Stomach (tissue), 9 donors: ENCODE results near the gene MSH5. TPM values are rescaled to one million over a fixed set of nuclear protein-coding genes. Genes with fewer than 3 reads are reported as not detected.

Experiments
- DNase-seq, 2 donors: peaks; one replicate each; pipeline versions ENCODE4 v3.0.0 to v3.0.0-alpha.2; 2013 to 2019
- H3K27ac ChIP-seq, 5 donors: fragments of 200-600 bp in 4 of 5; sonication (generic) in 4 of 5; one replicate each; pipeline ENCODE4 v1.5.1; 2013 to 2019; ENCODE audit warnings: mild to moderate bottlenecking in 1 of 5, moderate library complexity in 1 of 5
- H3K27me3 ChIP-seq, 3 donors: fragments of 200-600 bp; sonication (generic); one replicate each; pipeline ENCODE4 v1.5.1; 2017 to 2019; ENCODE audit warnings: mixed run types in 1 of 3
- H3K36me3 ChIP-seq, 4 donors: fragments of 200-600 bp; sonication (generic); 1 replicate in 3 of 4; 2 replicates in 1 of 4; pipeline ENCODE4 v1.5.1; 2016 to 2019
- H3K4me1 ChIP-seq, 4 donors: fragments of 200-600 bp; sonication (generic); one replicate each; pipeline ENCODE4 v1.5.1; 2016 to 2019
- H3K4me3 ChIP-seq, 4 donors: fragments of 200-600 bp; sonication (generic) in 3 of 4; one replicate each; pipeline ENCODE4 v1.5.1; 2016 to 2019; ENCODE audit warnings: mild to moderate bottlenecking in 1 of 4
- H3K9me3 ChIP-seq, 4 donors: fragments of 200-600 bp; sonication (generic); one replicate each; pipeline ENCODE4 v1.5.1; 2016 to 2019
- CTCF ChIP-seq, 7 experiments: fragments of 450-650 bp in 4 of 7; fragments of 200-600 bp in 3 of 7; sonication (generic) in 3 of 7; IDR thresholded peaks; one replicate each; pipeline ENCODE4 v1.5.1; 2016 to 2019; ENCODE audit warnings: antibody characterized with exemption in 7 of 7, control low read depth in 2 of 7, mild to moderate bottlenecking in 1 of 7
- EP300 ChIP-seq: sonication (generic); formaldehyde crosslinking; IDR thresholded peaks from one replicate; pipeline ENCODE4 v1.6.1; 2017; ENCODE audit warnings: antibody characterized with exemption
- POLR2A ChIP-seq, 4 donors: fragments of 450-650 bp; IDR thresholded peaks; one replicate each; pipeline ENCODE4 v1.6.1; 2016; ENCODE audit warnings: antibody characterized with exemption in 4 of 4, control low read depth in 2 of 4, mild to moderate bottlenecking in 1 of 4, moderate library complexity in 1 of 4
- POLR2AphosphoS5 ChIP-seq, 3 donors: sonication (generic); formaldehyde crosslinking; IDR thresholded peaks; one replicate each; pipeline ENCODE4 v1.6.1; 2016; ENCODE audit warnings: antibody characterized with exemption in 3 of 3
- WGBS, 5 donors: extraction: QIAGEN DNeasy Blood & Tissue Kit in 3 of 5; methylation state at CpG; one replicate each; pipeline versions ENCODE4 v1.1.5 to v1.1.7; 2013 to 2018; 5-methylcytosine and 5-hydroxymethylcytosine counted together
- intact Hi-C: fragments of 100-400 bp; cut with DNase I; formaldehyde crosslinking; loops from one replicate; pipeline ENCODE4 v1.15.1; 2023; ENCODE audit warnings: low total_unique reads
- polyA plus RNA-seq, 3 donors: library from polyadenylated mRNA; stranded (reverse); fragments of 200-250 nt; gene quantifications; one replicate each; pipeline ENCODE4 v1.2.3, GENCODE V29; 2013
- small RNA-seq, 4 donors: library from RNA; depleted of rRNA; stranded (forward); fragments of <200 nt; gene quantifications; one replicate each; pipeline ENCODE3, GENCODE V24; 2016
- total RNA-seq, 5 donors: library from RNA; depleted of rRNA; stranded (reverse); fragments of >200 nt; gene quantifications; one replicate each; pipeline versions ENCODE4 v1.1.0 to v1.2.3, GENCODE V29; 2014 to 2016
- donor health status: healthy with polysubstance abuse.
- donor health status: Bipolar disorder and iron deficiency.
- donor health status: healthy.

The MSH5 gene
- total and polyA plus RNA-seq, 8 donors = 2.9 to 66.4 (median 10.9) TPM

GRCh38 chr6:31811645-31812044 lies 71.8 kb downstream of the MSH5 start:
- Histone ChIP-seq H3K27ac (no peak overlapping the region), H3K9me3 (no peaks in the 10 kb centered on the region), H3K4me3 (no peak overlapping the region), H3K27me3 (no peaks in the 10 kb centered on the region), H3K36me3 (no peaks in the 10 kb centered on the region), H3K4me1 (peaks cover 0 to 28% (median 15%) of the 10 kb centered on the region in 4 donors)
- TF ChIP-seq CTCF (IDR thresholded peaks at IDR 0.05) = no peak
- TF ChIP-seq POLR2A (IDR thresholded peaks at IDR 0.05) = no peak
- no peak for TF ChIP-seq POLR2AphosphoS5 (IDR thresholded peaks at IDR 0.05)
- no peak for TF ChIP-seq EP300
- intact Hi-C loops = no loop called here
- no peak for DNase-seq
- 93 to 98% (median 94%) methylated on average over 12 of the region's 12 CpGs for WGBS, 5 donors

Small RNA genes within 50 kb of the gene (small RNA-seq; reads per million reads assigned to genes)
- gene LY6G6D (0 reads per million in 4 donors), gene MIR4646 (0 reads per million in 4 donors), gene MSH5-SAPCD1 (0 reads per million in 4 donors), gene RF00019 (0 reads per million in 4 donors), gene RNU6-850P (0 to 0.07 (median 0) reads per million in 4 donors), gene SAPCD1 (0 reads per million in 4 donors)

Other genes with a start within 250 kb of the MSH5 start
Only the 30 nearest of the 43 such genes appear.
- 1 to 10 TPM in 1 of 5 donors, not detected in 4; 4.8 TPM for gene LTB, start 157.6 kb upstream of the MSH5 start, total RNA-seq
- 10 to 100 TPM in 1 of 3 donors, 1 to 10 TPM in 2; 4.2 to 13.4 (median 9.0) TPM for gene LTB, start 157.6 kb upstream of the MSH5 start, polyA plus RNA-seq
- 1 to 10 TPM in 2 of 5 donors, not detected in 3; 2.9 to 6.7 TPM for gene LST1, start 153.7 kb upstream of the MSH5 start, total RNA-seq
- gene LST1, start 153.7 kb upstream of the MSH5 start, polyA plus RNA-seq = 10 to 100 TPM in 2 of 3 donors, 1 to 10 TPM in 1; 8.8 to 35.4 (median 26.7) TPM
- gene NCR3, start 147.0 kb upstream of the MSH5 start, total RNA-seq = not detected
- gene NCR3, start 147.0 kb upstream of the MSH5 start, polyA plus RNA-seq = under 1 TPM in 1 of 3 donors, not detected in 2; 0.25 TPM
- 10 to 100 TPM in 2 of 5 donors, 1 to 10 TPM in 2, not detected in 1; 3.2 to 38.3 (median 15.6) TPM for gene AIF1, start 124.8 kb upstream of the MSH5 start, total RNA-seq
- 10 to 100 TPM; 28.2 to 74.2 (median 68.7) TPM for gene AIF1, start 124.8 kb upstream of the MSH5 start, polyA plus RNA-seq
- gene PRRC2A, start 119.3 kb upstream of the MSH5 start, total RNA-seq = 100 to 1,000 TPM in 3 of 5 donors, 10 to 100 TPM in 2; 49.4 to 125 (median 107) TPM
- gene PRRC2A, start 119.3 kb upstream of the MSH5 start, polyA plus RNA-seq = 100 to 1,000 TPM in 1 of 3 donors, 10 to 100 TPM in 2; 56.4 to 109 (median 80.8) TPM
- gene BAG6, start 87.3 kb upstream of the MSH5 start, total RNA-seq = 100 to 1,000 TPM; 111 to 169 (median 141) TPM
- gene BAG6, start 87.3 kb upstream of the MSH5 start, polyA plus RNA-seq = 100 to 1,000 TPM; 157 to 287 (median 180) TPM
- gene APOM, start 84.1 kb upstream of the MSH5 start, total RNA-seq = 1 to 10 TPM in 2 of 5 donors, not detected in 3; 1.3 to 1.9 TPM
- 10 to 100 TPM in 1 of 3 donors, 1 to 10 TPM in 2; 6.4 to 14.2 (median 6.5) TPM for gene APOM, start 84.1 kb upstream of the MSH5 start, polyA plus RNA-seq
- gene C6orf47, start 79.2 kb upstream of the MSH5 start, total RNA-seq = 10 to 100 TPM; 12.8 to 44.9 (median 32.0) TPM
- 10 to 100 TPM; 10.5 to 16.0 (median 13.0) TPM for gene C6orf47, start 79.2 kb upstream of the MSH5 start, polyA plus RNA-seq
- 10 to 100 TPM in 4 of 5 donors, 1 to 10 TPM in 1; 5.8 to 36.8 (median 10.6) TPM for gene GPANK1, start 75.0 kb upstream of the MSH5 start, total RNA-seq
- 10 to 100 TPM; 13.0 to 17.9 (median 13.4) TPM for gene GPANK1, start 75.0 kb upstream of the MSH5 start, polyA plus RNA-seq
- gene CSNK2B, start 73.9 kb upstream of the MSH5 start, total RNA-seq = 100 to 1,000 TPM in 3 of 5 donors, 10 to 100 TPM in 2; 11.3 to 375 (median 142) TPM
- gene CSNK2B, start 73.9 kb upstream of the MSH5 start, polyA plus RNA-seq = 100 to 1,000 TPM; 152 to 233 (median 181) TPM
- gene LY6G5B, start 70.0 kb upstream of the MSH5 start, total RNA-seq = 10 to 100 TPM in 2 of 5 donors, 1 to 10 TPM in 2, not detected in 1; 2.7 to 17.1 (median 10.3) TPM
- gene LY6G5B, start 70.0 kb upstream of the MSH5 start, polyA plus RNA-seq = 1 to 10 TPM in 2 of 3 donors, under 1 TPM in 1; 0.44 to 4.7 (median 2.1) TPM
- not detected for gene LY6G5C, start 58.9 kb upstream of the MSH5 start, total RNA-seq
- 1 to 10 TPM; 1.8 to 4.9 (median 2.7) TPM for gene LY6G5C, start 58.9 kb upstream of the MSH5 start, polyA plus RNA-seq
- 100 to 1,000 TPM in 1 of 5 donors, 10 to 100 TPM in 4; 40.9 to 122 (median 49.0) TPM for gene ABHD16A, start 36.7 kb upstream of the MSH5 start, total RNA-seq
- gene ABHD16A, start 36.7 kb upstream of the MSH5 start, polyA plus RNA-seq = 10 to 100 TPM; 15.1 to 48.0 (median 20.4) TPM
- gene LY6G6F, start 33.1 kb upstream of the MSH5 start, total RNA-seq = not detected
- gene LY6G6F, start 33.1 kb upstream of the MSH5 start, polyA plus RNA-seq = not detected
- gene LY6G6D, start 24.7 kb upstream of the MSH5 start, total RNA-seq = not detected
- gene LY6G6D, start 24.7 kb upstream of the MSH5 start, polyA plus RNA-seq = not detected
- not detected for gene LY6G6C, start 18.3 kb upstream of the MSH5 start, total RNA-seq
- gene LY6G6C, start 18.3 kb upstream of the MSH5 start, polyA plus RNA-seq = under 1 TPM in 1 of 3 donors, not detected in 2; 0.90 TPM
- not detected for gene MPIG6B, start 16.6 kb upstream of the MSH5 start, total RNA-seq
- under 1 TPM in 1 of 3 donors, not detected in 2; 0.10 TPM for gene MPIG6B, start 16.6 kb upstream of the MSH5 start, polyA plus RNA-seq
- gene DDAH2, start 10.7 kb upstream of the MSH5 start, total RNA-seq = 100 to 1,000 TPM in 2 of 5 donors, 10 to 100 TPM in 3; 33.3 to 133 (median 76.1) TPM
- gene DDAH2, start 10.7 kb upstream of the MSH5 start, polyA plus RNA-seq = 10 to 100 TPM; 52.9 to 73.7 (median 57.9) TPM
- gene CLIC1, start 3.5 kb upstream of the MSH5 start, total RNA-seq = 100 to 1,000 TPM in 4 of 5 donors, 10 to 100 TPM in 1; 33.8 to 381 (median 117) TPM
- gene CLIC1, start 3.5 kb upstream of the MSH5 start, polyA plus RNA-seq = 100 to 1,000 TPM; 331 to 597 (median 348) TPM
- 10 to 100 TPM in 2 of 5 donors, 1 to 10 TPM in 2, not detected in 1; 2.7 to 40.8 (median 7.6) TPM for gene SAPCD1, start 22.7 kb downstream of the MSH5 start, total RNA-seq
- gene SAPCD1, start 22.7 kb downstream of the MSH5 start, polyA plus RNA-seq = 1 to 10 TPM; 2.4 to 5.4 (median 2.9) TPM
- gene VWA7, start 37.3 kb downstream of the MSH5 start, total RNA-seq = 10 to 100 TPM in 1 of 5 donors, 1 to 10 TPM in 3, not detected in 1; 4.2 to 18.3 (median 7.5) TPM
- 1 to 10 TPM; 1.3 to 1.4 (median 1.4) TPM for gene VWA7, start 37.3 kb downstream of the MSH5 start, polyA plus RNA-seq
- 10 to 100 TPM; 21.6 to 56.5 (median 24.1) TPM for gene VARS1, start 55.7 kb downstream of the MSH5 start, total RNA-seq
- 10 to 100 TPM; 11.0 to 31.8 (median 27.7) TPM for gene VARS1, start 55.7 kb downstream of the MSH5 start, polyA plus RNA-seq
- 10 to 100 TPM in 3 of 5 donors, 1 to 10 TPM in 1, not detected in 1; 6.7 to 34.5 (median 11.4) TPM for gene LSM2, start 67.0 kb downstream of the MSH5 start, total RNA-seq
- 10 to 100 TPM; 45.2 to 55.8 (median 50.4) TPM for gene LSM2, start 67.0 kb downstream of the MSH5 start, polyA plus RNA-seq
- 1 to 10 TPM in 2 of 5 donors, not detected in 3; 1.1 to 1.7 TPM for gene HSPA1L, start 75.3 kb downstream of the MSH5 start, total RNA-seq
- gene HSPA1L, start 75.3 kb downstream of the MSH5 start, polyA plus RNA-seq = under 1 TPM; 0.46 to 0.98 (median 0.75) TPM
- gene HSPA1A, start 75.5 kb downstream of the MSH5 start, total RNA-seq = 100 to 1,000 TPM in 3 of 5 donors, 10 to 100 TPM in 2; 68.8 to 124 (median 113) TPM
- 100 to 1,000 TPM in 1 of 3 donors, 10 to 100 TPM in 2; 51.1 to 107 (median 64.8) TPM for gene HSPA1A, start 75.5 kb downstream of the MSH5 start, polyA plus RNA-seq
- 100 to 1,000 TPM in 3 of 5 donors, 10 to 100 TPM in 2; 44.3 to 165 (median 105) TPM for gene HSPA1B, start 87.7 kb downstream of the MSH5 start, total RNA-seq
- 10 to 100 TPM; 35.9 to 66.0 (median 51.3) TPM for gene HSPA1B, start 87.7 kb downstream of the MSH5 start, polyA plus RNA-seq
- 10 to 100 TPM; 11.3 to 60.7 (median 25.0) TPM for gene NEU1, start 122.8 kb downstream of the MSH5 start, total RNA-seq
- 10 to 100 TPM; 16.3 to 29.0 (median 22.2) TPM for gene NEU1, start 122.8 kb downstream of the MSH5 start, polyA plus RNA-seq
- 100 to 1,000 TPM in 4 of 5 donors, 10 to 100 TPM in 1; 74.2 to 201 (median 175) TPM for gene SLC44A4, start 139.0 kb downstream of the MSH5 start, total RNA-seq
- 100 to 1,000 TPM in 1 of 3 donors, 10 to 100 TPM in 2; 35.4 to 111 (median 47.9) TPM for gene SLC44A4, start 139.0 kb downstream of the MSH5 start, polyA plus RNA-seq
- gene EHMT2, start 157.7 kb downstream of the MSH5 start, total RNA-seq = 10 to 100 TPM; 12.1 to 58.0 (median 31.7) TPM
- 10 to 100 TPM; 27.3 to 43.2 (median 35.4) TPM for gene EHMT2, start 157.7 kb downstream of the MSH5 start, polyA plus RNA-seq
- 1 to 10 TPM in 3 of 5 donors, under 1 TPM in 2; 0.43 to 6.4 (median 1.3) TPM for gene ZBTB12, start 162.1 kb downstream of the MSH5 start, total RNA-seq
- 1 to 10 TPM; 1.8 to 3.4 (median 2.2) TPM for gene ZBTB12, start 162.1 kb downstream of the MSH5 start, polyA plus RNA-seq